Measurements from ENCODE around the gene FEZF2.

The FEZF2 gene

DNA sequence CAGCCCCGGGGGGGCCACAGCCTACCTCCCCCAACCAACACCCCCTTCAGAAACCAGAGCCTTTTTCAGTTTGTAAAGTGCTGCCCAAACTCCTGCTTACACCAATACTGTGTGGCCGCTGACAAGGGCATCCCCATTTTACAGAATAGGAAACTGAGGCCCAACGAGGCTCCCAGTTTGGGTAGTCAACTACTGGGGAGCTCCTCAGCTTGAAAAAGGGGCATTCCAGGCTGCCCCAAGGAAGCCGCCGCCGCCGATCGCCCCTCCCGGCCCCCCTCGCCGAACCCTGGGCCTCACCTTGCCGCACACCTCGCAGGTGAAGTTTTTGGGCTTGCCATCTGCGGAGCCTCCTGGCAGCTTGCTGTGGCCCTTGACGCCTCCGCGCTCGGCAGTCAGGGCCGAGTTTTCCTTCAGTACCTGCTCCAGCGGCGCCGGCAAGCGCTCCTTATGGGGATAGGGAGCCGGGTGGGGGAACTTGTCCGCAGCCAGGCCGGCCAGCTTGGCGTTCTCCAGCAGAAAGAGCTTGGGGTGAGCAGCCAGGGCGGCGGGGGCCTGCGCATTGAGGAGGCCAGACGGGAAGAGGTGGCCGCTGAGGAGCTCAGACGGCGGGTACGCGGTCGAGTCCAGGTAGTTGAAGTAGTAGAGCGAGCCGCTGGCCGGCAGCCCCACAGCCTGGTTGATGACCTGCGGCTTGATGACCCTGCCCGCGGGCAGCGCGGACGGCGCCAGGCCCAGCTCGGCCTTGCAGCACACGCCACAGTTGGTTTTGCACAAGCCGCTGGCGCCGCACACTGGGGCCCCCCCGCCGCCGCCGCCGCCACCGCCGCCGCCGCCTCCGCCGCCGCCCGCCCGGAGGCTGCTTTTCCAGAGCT is 1.4 kb downstream of the FEZF2 start:
- no peak for DNase-seq

DNA sequence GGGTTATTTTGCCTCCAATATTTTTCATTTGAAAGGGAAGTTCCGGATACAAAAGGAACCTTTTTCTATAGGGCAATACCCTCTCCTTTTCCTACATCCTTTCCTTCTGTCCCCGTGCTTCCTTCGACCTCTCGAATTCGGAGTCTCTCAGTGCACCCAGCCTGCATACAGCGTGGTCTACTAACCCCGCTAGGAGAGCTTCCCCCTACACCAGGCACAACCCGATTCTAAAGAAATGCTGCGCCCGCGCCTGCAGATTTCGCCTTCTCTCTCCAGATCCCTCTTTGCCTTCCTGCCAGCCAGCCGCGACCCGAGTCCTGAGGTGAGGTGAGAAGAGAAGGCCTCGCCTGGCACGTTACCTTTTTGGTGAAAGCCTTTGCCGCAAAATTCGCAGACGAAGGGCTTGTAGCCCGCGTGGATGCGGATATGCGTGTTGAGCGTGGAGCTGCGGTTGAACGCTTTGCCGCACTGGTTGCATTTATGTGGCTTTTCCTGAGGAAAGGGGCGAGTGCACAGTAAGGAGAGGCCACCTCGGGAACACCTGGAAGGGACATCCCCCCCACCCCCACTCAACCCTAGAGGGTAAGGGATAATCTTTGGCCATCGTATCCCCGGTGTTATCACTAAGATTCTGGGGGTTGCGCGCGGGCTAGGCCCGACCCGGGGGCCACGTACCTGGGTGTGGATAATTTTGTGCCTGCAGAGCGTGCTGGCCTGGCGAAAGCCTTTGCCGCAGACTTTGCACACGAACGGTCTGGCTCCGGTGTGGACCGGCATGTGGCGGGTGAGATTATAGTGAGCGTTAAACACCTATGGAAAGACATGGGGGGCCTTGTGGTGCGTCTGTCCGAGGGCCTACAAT is 2.3 kb downstream of the FEZF2 start:
- DNase-seq = no peak

DNA sequence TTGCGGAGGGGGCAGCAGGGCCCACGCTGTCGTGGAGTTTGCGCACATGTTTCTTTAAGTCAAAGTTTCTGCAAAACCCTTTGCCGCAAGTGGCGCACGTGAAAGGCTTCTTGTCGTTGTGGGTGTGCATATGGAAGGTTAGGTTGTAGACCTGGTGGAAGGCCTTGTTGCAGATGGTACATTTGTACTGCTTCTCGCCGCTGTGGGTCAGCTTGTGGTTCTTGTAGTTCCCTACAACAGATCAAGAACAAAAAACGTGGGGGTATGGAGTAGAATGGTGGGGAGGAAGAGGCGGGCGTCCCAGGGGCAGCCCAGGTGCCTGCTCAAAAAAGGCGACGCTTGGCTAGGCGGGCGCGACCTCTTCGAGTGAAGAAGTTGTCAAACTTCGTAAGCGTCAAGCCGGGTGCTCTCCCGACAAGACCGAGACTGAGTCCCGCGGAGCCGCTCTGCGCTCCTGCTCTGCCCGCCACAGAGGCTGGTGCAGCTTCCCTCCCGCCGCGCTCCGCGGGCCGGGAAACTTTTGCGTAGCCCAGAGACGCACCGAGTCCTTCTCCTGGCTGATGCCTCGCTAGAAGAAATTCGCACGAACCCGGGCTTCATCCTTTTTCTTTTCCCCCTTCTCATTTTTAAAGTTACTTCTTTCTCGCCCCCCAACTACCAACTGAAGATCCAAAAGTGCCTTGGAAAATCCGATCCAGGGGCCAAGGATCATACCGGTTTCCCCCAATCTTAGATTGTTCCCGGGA is 3.1 kb downstream of the FEZF2 start:
- no peak for DNase-seq

DNA sequence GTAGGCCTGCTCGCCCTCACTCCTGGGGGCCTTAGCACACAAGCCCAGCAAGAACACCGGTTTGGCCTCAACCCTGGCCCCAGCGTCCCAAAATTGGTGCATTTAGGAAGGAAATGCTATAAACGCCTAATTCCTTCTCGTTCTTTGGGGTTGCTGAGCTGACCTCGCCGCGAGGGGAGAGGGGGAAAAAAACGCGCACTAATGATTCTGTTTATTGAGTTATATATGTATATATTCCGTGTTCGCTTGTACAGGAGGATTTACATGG is 3.9 kb downstream of the FEZF2 start:
- DNase-seq = no peak

DNA sequence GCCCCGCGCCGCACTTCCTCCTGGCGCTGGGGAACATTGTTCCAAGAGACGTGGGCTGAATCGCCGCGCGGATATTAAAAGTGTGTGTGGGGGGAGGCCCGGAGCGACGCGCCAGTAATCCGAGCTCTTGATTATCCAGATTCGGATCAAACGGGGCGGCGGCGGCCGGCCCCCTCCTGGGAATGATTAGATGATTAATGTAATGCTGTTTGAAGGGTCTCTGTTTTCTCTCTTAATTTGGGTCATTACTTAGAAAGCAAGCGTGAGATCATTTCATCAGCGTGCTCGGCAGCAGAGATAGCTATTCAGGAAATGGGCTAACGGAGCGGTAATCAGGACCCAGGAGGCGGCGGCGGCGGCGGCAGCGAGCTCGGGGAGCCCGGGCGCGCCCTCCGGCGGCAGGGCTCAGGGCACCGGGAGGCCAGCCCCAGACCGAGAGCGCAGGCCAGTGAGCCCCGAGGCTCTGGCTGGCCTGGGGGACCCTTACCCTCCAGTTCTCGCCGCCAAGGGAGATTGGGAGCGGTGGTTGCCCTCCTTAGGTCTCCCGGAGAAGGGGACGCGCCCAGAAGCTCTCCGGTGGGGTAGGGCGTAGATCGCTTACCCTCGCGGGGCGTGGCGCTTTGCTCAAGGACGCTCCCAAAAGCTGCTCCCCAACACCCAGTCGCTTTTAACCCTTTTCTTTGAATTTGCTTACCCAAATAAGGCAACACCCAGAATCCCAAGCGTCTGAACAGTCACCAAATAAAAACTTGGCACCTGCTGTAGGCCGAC is 4.5 kb downstream of the FEZF2 start:
- no peak for DNase-seq

DNA sequence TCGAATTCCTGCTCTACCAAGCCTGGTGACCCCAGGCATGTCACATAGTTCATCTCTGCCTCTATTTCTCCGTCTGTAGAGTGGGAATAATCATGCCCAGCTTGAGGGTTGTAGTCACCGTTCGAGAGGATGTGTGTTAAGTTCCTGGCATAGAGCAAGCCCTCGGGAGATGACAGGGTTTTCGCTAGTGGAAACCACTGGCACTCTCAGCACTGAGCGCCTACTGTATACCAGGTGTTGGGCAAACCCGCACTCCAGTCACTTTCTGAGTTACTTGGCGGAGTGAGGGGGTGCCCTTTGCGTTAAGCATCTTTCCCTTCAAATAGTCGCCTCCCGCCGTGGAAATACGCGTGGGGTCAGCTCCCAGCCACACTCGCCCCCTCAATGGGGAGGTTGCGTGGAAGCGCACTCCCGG is 5.1 kb downstream of the FEZF2 start:
- no peak for DNase-seq

DNA sequence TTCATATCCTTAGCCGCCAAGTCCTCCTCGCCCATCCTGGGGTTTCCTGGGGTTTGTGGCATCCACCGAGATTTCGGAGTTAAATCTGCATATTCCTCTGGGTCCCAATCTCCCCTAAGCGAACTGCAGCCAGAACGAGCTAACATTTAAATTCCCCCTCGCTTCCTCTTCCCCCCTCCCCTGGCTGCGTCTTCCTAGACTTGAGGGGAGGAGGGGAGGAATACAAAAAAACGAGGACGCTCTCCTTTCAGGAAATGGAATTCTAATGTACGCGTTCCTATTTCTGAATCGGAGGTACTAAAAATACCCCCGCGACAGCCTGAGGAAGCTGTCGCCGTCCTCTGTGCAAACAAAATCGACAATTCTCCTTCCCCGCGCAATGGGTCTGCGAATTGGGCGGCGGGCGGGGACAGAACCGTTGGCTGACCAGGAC is 5.6 kb downstream of the FEZF2 start:
- DNase-seq = no peak

DNA sequence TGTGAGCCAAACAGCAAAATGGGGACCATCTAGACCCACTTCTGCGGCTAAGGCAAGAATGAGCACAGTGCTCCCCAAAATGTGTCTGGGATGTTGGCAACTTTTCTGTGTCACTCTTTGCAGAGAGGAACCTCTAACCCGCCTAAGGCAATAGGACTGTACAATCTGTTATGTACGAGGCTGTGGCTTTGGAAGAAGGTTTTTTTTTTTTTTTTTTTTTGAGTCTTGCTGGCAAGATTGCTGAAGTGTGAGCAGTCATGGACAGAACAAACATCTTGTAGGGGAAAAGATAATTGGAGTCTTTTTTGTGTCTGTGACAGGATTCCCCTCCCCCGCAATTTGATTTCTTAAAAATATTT is 7.2 kb downstream of the FEZF2 start:
- no peak for DNase-seq

DNA sequence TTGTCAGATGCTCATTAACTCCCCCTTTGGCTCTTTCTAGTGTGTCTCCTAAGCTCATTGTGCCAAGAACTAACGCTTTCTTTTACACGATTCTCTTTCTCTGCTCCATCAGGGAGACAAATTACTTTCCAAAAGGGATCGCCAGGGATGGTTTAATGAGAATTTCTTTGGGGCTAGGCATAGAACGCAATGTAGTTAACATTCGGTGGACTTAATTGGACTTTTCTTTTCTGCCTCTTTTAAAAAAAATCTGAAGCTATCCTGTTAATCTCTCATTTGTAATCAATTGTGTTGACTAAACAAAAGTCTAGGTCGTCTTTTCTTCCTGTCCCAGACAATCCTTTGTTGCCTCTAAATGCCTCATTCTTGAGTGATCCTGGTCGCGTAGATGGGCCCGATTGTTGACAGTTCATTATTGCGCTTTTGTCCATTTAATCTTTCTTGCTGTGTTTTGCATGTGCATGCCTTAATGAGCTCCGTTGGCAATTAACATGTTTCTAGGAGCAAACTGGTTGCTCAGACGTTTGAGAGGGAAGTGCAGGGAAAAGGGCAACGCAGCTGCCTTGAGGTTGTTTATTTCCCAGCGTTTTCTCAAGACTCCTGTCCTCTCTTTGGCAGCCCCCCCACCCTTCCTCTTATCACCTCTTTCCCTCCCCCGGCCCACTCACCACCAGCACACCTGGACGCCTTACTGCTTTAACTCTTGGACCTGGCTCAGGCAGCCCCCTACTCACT is 7.8 kb downstream of the FEZF2 start:
- no peak for DNase-seq

DNA sequence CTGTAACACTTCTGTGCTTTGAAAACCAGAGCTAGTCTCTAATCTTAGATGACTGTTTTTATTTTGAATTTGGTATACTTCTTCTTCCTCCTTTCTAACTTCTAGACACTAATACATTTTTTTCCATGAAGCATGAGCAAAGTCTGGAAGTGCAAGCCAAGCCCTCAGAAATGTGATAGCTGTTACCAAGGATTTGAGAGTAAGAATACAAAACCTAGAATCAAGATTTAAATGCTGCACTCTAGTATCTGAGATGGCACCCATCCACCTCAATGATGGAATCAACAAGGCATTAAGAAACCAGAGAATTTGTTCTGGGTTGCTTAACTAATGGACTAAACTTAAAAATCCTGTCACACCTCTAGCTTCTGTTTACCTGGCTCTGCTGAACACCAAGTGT is 9.2 kb downstream of the FEZF2 start:
- no peak for DNase-seq

DNA sequence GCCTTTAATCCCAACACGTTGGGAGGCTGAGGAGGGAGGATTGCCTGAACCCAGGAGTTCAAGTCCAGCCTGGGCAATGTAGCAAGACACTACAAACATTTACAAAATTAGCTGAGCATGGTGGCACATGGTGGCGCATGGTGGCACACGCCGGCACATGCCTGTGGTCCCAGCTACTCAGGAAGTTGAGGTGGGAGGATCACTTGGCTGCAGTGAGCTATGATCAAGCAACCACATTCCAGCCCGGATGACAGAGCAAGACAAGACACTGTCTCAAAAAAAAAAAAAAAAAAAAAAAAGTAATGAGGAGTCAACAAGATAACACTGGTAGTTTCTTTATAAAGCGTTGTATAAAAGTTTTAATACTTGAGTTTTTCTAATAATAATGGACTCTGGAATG is 10.1 kb downstream of the FEZF2 start:
- DNase-seq = no peak

DNA sequence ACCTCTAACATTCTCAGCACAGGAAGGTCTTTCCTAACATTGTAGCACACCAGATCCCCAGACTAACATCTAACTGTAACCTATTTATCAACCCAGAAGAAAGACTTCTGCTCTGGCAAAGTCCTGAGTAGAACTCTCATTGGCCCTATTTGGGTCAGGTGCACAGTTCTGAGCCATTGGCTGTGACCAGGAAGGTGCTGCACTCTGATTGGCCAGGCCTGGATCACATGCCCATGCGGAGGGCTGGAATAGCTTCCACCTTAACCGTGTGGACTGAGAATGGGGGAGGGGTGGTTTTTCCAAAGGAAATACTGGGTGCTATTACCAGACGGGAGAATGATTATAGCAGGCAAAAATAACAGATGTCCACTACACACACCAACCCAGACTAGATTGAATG is 11.5 kb downstream of the FEZF2 start:
- DNase-seq = no peak

DNA sequence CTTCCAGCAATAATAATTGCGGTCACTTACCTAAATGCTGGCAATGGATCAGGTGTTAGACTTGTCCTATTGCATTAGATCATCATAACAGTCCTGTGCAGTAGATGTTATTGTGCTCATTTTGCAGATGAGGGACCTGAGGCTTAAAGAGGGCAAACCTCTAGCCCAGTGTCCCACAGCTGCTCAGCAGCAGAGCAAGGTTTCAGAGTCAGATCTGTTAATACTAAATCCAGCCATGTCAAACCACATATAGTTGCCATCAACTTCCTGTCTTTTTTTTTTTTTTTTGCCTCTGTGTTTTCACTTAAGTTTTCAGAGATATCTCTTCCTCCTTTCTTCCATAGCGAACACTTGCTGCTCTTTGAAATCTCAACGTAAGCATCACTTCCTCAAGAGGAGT is 12.1 kb downstream of the FEZF2 start:
- DNase-seq = no peak

DNA sequence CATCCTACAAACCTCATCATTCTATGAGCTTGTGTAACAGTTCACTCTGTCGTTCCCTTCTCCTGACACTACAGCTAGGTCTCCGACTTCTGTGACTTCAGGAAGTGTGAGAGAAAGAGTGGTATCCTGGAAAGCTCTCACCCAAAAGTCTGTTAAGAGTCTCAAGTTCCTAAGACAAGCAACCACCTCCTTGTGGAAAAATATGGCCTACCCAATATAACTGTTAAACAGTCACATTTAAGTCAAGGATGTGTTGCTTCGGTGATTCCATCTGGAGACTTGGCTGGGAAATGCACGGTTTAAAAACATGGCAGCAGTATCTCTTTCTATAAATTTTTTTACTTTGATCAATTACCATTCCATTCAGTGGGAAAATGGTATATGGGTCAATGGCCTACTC is 13.8 kb downstream of the FEZF2 start:
- no peak for DNase-seq

DNA sequence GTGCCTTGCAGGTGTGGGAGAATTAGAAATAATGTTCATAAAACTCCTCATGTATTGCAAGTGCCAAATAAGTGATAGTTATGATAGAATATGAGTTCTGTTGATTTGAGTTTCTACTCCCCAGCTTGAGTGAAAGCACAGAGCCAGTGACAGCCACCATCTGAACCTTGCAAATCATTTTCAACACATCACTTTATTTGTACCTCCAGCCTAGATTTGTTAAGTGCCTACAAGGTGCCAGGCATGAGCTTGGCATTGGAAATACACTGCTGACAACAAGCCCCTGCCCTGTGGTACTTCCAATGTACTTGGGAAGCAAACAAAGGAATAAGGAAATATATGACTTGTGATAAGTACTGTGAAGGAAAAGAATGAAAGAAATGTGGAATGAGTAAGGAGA is 17.0 kb downstream of the FEZF2 start:
- no peak for DNase-seq

DNA sequence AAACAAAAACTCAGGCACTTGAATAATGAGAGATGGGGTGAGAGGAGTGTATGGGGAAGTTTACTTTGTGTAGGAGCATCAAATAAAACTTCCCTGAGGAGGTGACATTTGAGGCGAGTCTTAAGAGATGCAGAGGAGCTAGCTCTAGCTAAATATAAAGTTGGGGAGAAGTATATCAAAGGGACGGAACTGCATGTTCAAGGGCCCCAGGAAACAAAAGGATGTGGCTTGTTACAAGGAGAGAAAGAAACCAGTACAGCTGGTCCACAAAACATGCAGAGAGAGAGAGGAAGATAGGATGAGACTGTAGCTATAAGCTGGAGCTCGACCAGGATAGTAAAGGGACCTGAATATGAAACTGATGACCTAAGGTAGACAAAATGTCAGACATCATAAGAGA is 17.6 kb downstream of the FEZF2 start:
- DNase-seq = no peak

DNA sequence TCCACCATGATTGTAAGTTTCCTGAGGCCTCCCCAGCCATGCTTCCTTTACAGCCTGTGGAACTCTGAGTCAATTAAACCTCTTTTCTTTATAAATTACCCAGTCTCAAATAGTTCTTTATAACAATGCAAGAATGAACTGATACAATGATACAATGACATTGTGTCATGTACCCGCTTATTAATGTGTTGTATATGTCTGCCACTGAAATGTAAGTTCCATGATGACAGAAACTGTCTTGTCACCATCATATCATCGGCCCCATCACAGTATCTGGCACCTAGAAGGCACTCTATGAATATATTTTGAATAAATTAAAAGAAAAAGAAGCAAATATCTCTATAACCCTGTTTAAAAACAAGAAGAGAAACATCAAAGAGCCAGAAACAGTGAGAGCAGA is 29.6 kb downstream of the FEZF2 start:
- DNase-seq = no peak

DNA sequence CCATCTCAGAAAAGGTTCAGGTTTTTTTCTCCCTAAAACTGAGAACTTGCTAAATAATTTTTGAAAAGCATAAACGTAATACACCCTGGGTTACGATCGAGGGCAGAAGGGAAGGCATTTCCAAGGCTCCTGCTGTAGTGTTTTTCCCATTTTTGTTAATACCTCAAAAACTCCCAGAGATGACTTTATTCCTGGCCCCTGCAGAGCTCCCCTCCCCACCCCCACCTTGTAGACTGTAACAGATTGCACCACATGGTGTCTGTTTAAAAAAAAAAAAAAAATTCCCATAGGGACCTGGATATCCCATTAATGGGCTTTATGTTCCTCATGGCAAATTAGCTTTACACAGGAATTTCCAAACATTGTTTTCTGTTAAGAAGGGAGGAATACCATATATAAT is 38.2 kb downstream of the FEZF2 start:
- no peak for DNase-seq

DNA sequence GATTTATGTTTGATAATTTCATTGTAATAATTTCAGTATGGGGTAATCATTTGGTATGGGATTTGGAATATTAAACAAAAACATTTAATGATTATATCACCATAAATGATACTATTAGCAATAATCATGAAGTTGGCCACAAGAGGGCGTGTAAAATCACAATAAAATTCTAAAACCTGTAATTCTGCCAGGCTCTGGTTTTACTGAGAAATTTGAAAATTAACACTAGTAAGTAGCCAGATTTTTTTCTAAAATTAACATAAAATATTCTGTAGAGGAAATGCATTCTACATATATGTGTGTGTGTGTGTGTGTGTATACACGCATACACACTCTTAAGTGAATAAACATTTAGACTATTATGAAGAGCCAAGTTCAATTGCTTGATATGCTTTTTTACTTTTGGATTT is 40.5 kb downstream of the FEZF2 start:
- no peak for DNase-seq

DNA sequence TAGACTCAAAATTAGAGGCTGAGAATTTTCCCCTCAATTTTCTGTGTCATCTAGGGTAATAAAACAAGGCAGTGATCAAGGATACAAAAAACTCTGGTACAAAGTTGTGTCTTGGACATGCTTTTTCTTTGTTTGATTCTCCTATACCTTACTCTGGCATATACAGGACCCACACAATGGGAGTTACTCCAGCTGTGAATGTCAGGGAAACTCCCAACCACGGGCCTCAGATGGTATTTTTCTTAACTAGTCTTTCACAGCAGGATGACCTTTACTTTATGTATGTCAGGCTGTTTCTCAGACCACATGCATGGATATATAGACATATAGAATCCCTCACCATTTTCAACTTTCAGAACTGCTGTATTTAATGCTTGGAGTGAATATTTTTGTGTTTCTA is 41.3 kb downstream of the FEZF2 start:
- DNase-seq = no peak

DNA sequence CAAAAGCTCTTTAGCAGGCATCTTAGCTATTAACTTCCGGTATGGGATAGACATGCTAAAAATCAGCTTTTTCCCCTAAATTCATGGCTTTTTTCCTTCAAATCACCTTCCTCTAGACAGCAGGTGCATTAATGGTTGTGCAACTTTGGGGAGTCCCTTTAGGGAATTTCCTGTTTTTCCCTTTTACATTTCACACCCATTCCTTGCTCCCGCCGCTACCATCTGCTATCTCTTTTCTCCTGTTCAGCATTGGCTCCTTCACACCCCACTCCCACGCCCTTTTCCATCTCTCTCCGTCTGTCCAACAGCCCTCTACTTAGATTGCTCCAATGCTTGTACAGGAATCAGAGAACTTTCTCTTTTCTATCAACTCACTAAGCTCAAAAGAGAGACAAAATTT is 43.4 kb downstream of the FEZF2 start:
- DNase-seq = no peak

DNA sequence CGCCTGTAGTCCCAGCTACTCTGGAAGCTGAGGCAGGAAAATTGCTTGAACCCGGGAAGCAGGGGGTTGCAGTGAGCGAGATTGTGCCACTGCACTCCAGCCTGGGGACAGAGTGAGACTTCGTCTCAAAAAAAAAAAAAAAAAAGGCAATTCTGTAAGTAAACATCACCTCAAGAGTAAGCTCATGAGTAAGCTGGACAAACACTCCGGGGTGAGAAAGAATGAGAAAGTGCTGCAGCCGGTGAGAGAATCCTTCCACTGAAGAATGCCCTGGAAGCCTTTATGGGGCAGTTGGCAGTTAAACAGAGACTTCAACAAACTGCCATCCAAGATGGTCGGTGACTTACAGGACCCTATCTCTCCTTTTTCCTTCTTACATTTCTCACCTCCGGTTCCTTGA is 47.5 kb downstream of the FEZF2 start:
- DNase-seq = no peak

All from stimulated activated CD4-positive, alpha-beta T cell treated with anti-CD3 and anti-CD28 coated beads, Interleukin-15, amount 100 ng/mL, for 24 hours (primary cell).